Mesodermal cell (in vitro differentiated cells): ENCODE measurements around the gene GEMIN4. TPM values are rescaled to one million over a fixed set of nuclear protein-coding genes. Genes with fewer than 3 reads are reported as not detected.

ENCODE experiments used
- H3K27ac ChIP-seq: 2 replicates; pipeline ENCODE4 v1.7.0; 2013; ENCODE audit warnings: mild to moderate bottlenecking, low read depth, low read length, moderate library complexity; ENCODE audit not compliant: severe bottlenecking
- H3K36me3 ChIP-seq: 2 replicates; pipeline ENCODE4 v1.7.1; 2013; ENCODE audit warnings: mild to moderate bottlenecking, low read length, moderate library complexity; ENCODE audit not compliant: control insufficient read depth, insufficient read depth
- H3K4me1 ChIP-seq: one replicate; pipeline ENCODE4 v1.7.1; 2013; ENCODE audit warnings: mild to moderate bottlenecking, low read length; ENCODE audit not compliant: insufficient read depth, control insufficient read depth, poor library complexity, severe bottlenecking
- H3K4me3 ChIP-seq: 2 replicates; pipeline ENCODE4 v1.7.0; 2013; ENCODE audit warnings: low read length, control low read depth, mild to moderate bottlenecking; ENCODE audit not compliant: insufficient read depth, poor library complexity, severe bottlenecking; ENCODE audit errors: extremely low read depth
- H3K9me3 ChIP-seq: 2 replicates; pipeline ENCODE4 v1.7.1; 2013; ENCODE audit warnings: mild to moderate bottlenecking, low read length, moderate library complexity; ENCODE audit not compliant: control insufficient read depth
- WGBS, 2 experiments: methylation state at CpG; one replicate each; pipeline ENCODE4 v1.1.5; 2013; ENCODE audit warnings: missing lambda C conversion rate in 2 of 2; ENCODE audit not compliant: insufficient coverage in 2 of 2; 5-methylcytosine and 5-hydroxymethylcytosine counted together
- polyA plus RNA-seq, 2 experiments: library from polyadenylated mRNA; stranded (reverse); fragments of 50-300 nt; gene quantifications; one replicate each; pipeline ENCODE4 v1.2.3, GENCODE V29; 2013

Gene GEMIN4
- 18.2 TPM for polyA plus RNA-seq (2013, experiment 1 of 2)
- 17.9 TPM for polyA plus RNA-seq (2013, experiment 2 of 2)

GRCh38 chr17:752002-752619, at the start of gene GEMIN4:
GEMIN4 (minus strand) TSS chr17:752264; CDS start chr17:752142, 122 bp downstream.
- no peak within 1 kb of the TSS for H3K27ac ChIP-seq
- WGBS, 2 experiments = 0 to 1% methylated on average over 38 to 75 of the region's 87 CpGs
- H3K36me3 ChIP-seq = peaks cover 41% of the 10 kb centered on the region
- H3K9me3 ChIP-seq = peaks cover 16% of the 10 kb centered on the region
- H3K4me3 ChIP-seq = peak within 1 kb of the TSS; percentile 75
- peaks cover 8% of the 10 kb centered on the region for H3K4me1 ChIP-seq

GRCh38 chr17:801660-802059, 49.6 kb upstream of the GEMIN4 start:
- Histone ChIP-seq H3K9me3 (no peaks in the 10 kb centered on the region), H3K4me3 (no peak overlapping the region), H3K27ac (peak overlapping the region; percentile 45), H3K4me1 (no peaks in the 10 kb centered on the region), H3K36me3 (peaks cover 64% of the 10 kb centered on the region)
- 93 to 96% methylated on average over 6 of the region's 6 CpGs for WGBS, 2 experiments

- H3K9me3 ChIP-seq = no peaks in the 10 kb centered on the region
- no peak overlapping the region for H3K27ac ChIP-seq
- 92% methylated on average over 37 to 38 of the region's 39 CpGs for WGBS, 2 experiments
- no peak overlapping the region for H3K4me3 ChIP-seq
- H3K36me3 ChIP-seq = peaks cover 70% of the 10 kb centered on the region
- H3K4me1 ChIP-seq = no peaks in the 10 kb centered on the region
Observed at GRCh38 chr17:800446-801242, 48.6 kb upstream of the GEMIN4 start.

- H3K36me3 ChIP-seq = peaks cover 57% of the 10 kb centered on the region
- H3K9me3 ChIP-seq = no peaks in the 10 kb centered on the region
- H3K4me3 ChIP-seq = no peak overlapping the region
- H3K27ac ChIP-seq = no peak overlapping the region
- WGBS, 2 experiments = 95 to 97% methylated on average over 10 to 11 of the region's 11 CpGs
- no peaks in the 10 kb centered on the region for H3K4me1 ChIP-seq
Observed at GRCh38 chr17:799261-799660, 47.2 kb upstream of the GEMIN4 start.

- Histone ChIP-seq H3K36me3 (peaks cover 49% of the 10 kb centered on the region), H3K4me1 (peaks cover 6% of the 10 kb centered on the region), H3K9me3 (no peaks in the 10 kb centered on the region), H3K4me3 (no peak overlapping the region), H3K27ac (no peak overlapping the region)
- WGBS, 2 experiments = 84 to 90% methylated on average over 10 of the region's 11 CpGs
Observed at GRCh38 chr17:798246-798645, 46.2 kb upstream of the GEMIN4 start.

GRCh38 chr17:797236-797840, 45.3 kb upstream of the GEMIN4 start:
- WGBS, 2 experiments = 96 to 99% methylated on average over 22 of the region's 22 CpGs
- Histone ChIP-seq H3K36me3 (peaks cover 47% of the 10 kb centered on the region), H3K4me1 (peaks cover 7% of the 10 kb centered on the region), H3K4me3 (no peak overlapping the region), H3K27ac (peak overlapping the region; percentile 13), H3K9me3 (no peaks in the 10 kb centered on the region)

- Histone ChIP-seq H3K36me3 (peaks cover 47% of the 10 kb centered on the region), H3K4me1 (peaks cover 7% of the 10 kb centered on the region)
- WGBS, 2 experiments = 96 to 98% methylated on average over 13 of the region's 15 CpGs
Observed at GRCh38 chr17:796609-797008, 44.5 kb upstream of the GEMIN4 start.

GRCh38 chr17:795721-796120, 43.7 kb upstream of the GEMIN4 start:
- H3K4me3 ChIP-seq = no peak overlapping the region
- H3K9me3 ChIP-seq = no peaks in the 10 kb centered on the region
- 96 to 97% methylated on average over 9 of the region's 9 CpGs for WGBS, 2 experiments
- no peak overlapping the region for H3K27ac ChIP-seq
- H3K4me1 ChIP-seq = peaks cover 7% of the 10 kb centered on the region
- H3K36me3 ChIP-seq = peaks cover 49% of the 10 kb centered on the region

More at GRCh38 chr17:796609-797008, 44.5 kb upstream of the GEMIN4 start:
- H3K4me3 ChIP-seq = no peak overlapping the region
- no peaks in the 10 kb centered on the region for H3K9me3 ChIP-seq
- H3K27ac ChIP-seq = no peak overlapping the region

GRCh38 chr17:795276-795675, 43.2 kb upstream of the GEMIN4 start:
- WGBS, 2 experiments = 89 to 95% methylated on average over 13 of the region's 14 CpGs
- no peak overlapping the region for H3K4me3 ChIP-seq
- peak overlapping the region; percentile 2 for H3K27ac ChIP-seq
- peaks cover 45% of the 10 kb centered on the region for H3K36me3 ChIP-seq
- H3K9me3 ChIP-seq = no peaks in the 10 kb centered on the region
- peaks cover 7% of the 10 kb centered on the region for H3K4me1 ChIP-seq

- Histone ChIP-seq H3K9me3 (no peaks in the 10 kb centered on the region), H3K27ac (peak overlapping the region; percentile 2), H3K4me1 (peaks cover 9% of the 10 kb centered on the region), H3K4me3 (no peak overlapping the region), H3K36me3 (peaks cover 45% of the 10 kb centered on the region)
- WGBS, 2 experiments = 46 to 61% methylated on average over 11 of the region's 18 CpGs
Observed at GRCh38 chr17:794876-795275, 42.8 kb upstream of the GEMIN4 start.
